ENCODE measurements around the gene ATF6.
"Not testable (repeated sequence)": the region's sequence is repeated elsewhere in the genome, so short reads cannot be mapped to it uniquely, and the experiment has no call there.

ATF6 gene

GRCh38 chr1:161766102-161766981 is at the start of gene ATF6:
ATF6 (plus strand) TSS chr1:161766320; CDS start chr1:161766361, 41 bp downstream.
- peak; percentile 78 to 84 for DNase-seq

- DNase-seq, result no peak
These were observed 47.4 kb upstream of the ATF6 start for GRCh38 chr1:161718559-161719324.

- no peak for DNase-seq
These were observed 46.9 kb upstream of the ATF6 start for GRCh38 chr1:161719325-161719611.

- DNase-seq, result no peak
These were observed 45.7 kb upstream of the ATF6 start for GRCh38 chr1:161720422-161720821.

- no peak for DNase-seq
These were observed 45.0 kb upstream of the ATF6 start, which contains the start of gene FCRLB for GRCh38 chr1:161720956-161721737. FCRLB (plus strand) TSS chr1:161721544; CDS start chr1:161722673, 1,129 bp downstream.

- no peak for DNase-seq
These were observed 44.3 kb upstream of the ATF6 start for GRCh38 chr1:161721738-161722343.

GRCh38 chr1:161722406-161722805 is 43.7 kb upstream of the ATF6 start:
- no peak for DNase-seq

- DNase-seq, result no peak
These were observed 42.5 kb upstream of the ATF6 start for GRCh38 chr1:161723459-161724141.

GRCh38 chr1:161725258-161725907 is 40.7 kb upstream of the ATF6 start:
- not testable (repeated sequence) for DNase-seq

- DNase-seq, result peak; percentile 36 to 37
These were observed 40.1 kb upstream of the ATF6 start for GRCh38 chr1:161725908-161726472.

- peak; percentile 69 to 70 for DNase-seq
These were observed 39.5 kb upstream of the ATF6 start for GRCh38 chr1:161726473-161727255.

- peak in 1 of 2 donors; percentile 34 for DNase-seq
These were observed 38.7 kb upstream of the ATF6 start for GRCh38 chr1:161727256-161727924.

- no peak for DNase-seq
These were observed 37.5 kb upstream of the ATF6 start for GRCh38 chr1:161728376-161729226.

- DNase-seq, result peak; percentile 46 to 49
These were observed 36.0 kb upstream of the ATF6 start for GRCh38 chr1:161730050-161730564.

GRCh38 chr1:161731241-161731640 is 34.9 kb upstream of the ATF6 start:
- DNase-seq, result no peak

GRCh38 chr1:161731981-161732718 is 34.0 kb upstream of the ATF6 start:
- DNase-seq, result no peak

GRCh38 chr1:161733526-161733925 is 32.6 kb upstream of the ATF6 start:
- no peak for DNase-seq

GRCh38 chr1:161735837-161736236 is 30.3 kb upstream of the ATF6 start:
- DNase-seq, result no peak

Data from stimulated activated CD4-positive, alpha-beta T cell treated with anti-CD3 and anti-CD28 coated beads, Interleukin-2, amount 100 ng/mL, for 24 hours (primary cell).